GM21367 (cell line): ENCODE measurements around the gene DPPA4.
"Not testable (repeated sequence)": the region's sequence is repeated elsewhere in the genome, so short reads cannot be mapped to it uniquely, and the experiment has no call there.

Experiments used
- ATAC-seq: cut with Tn5 transposase; IDR thresholded peaks from one replicate; pipeline ENCODE4 v1.9.1; 2021; ENCODE audit not compliant: unreplicated experiment

DPPA4 gene

GRCh38 chr3:109337393-109337792, at the start of gene DPPA4:
Gene DPPA4, minus strand, starts transcription at chr3:109337546. Its CDS starts 29 bp downstream, at chr3:109337517.
- no peak for ATAC-seq

GRCh38 chr3:109385442-109386318, 48.3 kb upstream of the DPPA4 start:
- ATAC-seq: no peak

GRCh38 chr3:109384164-109384563, 46.8 kb upstream of the DPPA4 start:
- ATAC-seq: no peak

- no peak for ATAC-seq
These were observed 45.2 kb upstream of the DPPA4 start for GRCh38 chr3:109382588-109382987.

GRCh38 chr3:109375975-109376374, 38.6 kb upstream of the DPPA4 start:
- ATAC-seq: no peak

- not testable (repeated sequence) for ATAC-seq
These were observed 37.1 kb upstream of the DPPA4 start for GRCh38 chr3:109374434-109374833.

- no peak for ATAC-seq
These were observed 36.6 kb upstream of the DPPA4 start for GRCh38 chr3:109373933-109374332.

GRCh38 chr3:109372639-109373038, 35.3 kb upstream of the DPPA4 start:
- ATAC-seq: no peak

- no peak for ATAC-seq
These were observed 32.2 kb upstream of the DPPA4 start for GRCh38 chr3:109369510-109369909.

GRCh38 chr3:109364088-109364487, 26.7 kb upstream of the DPPA4 start:
- no peak for ATAC-seq

- ATAC-seq: no peak
These were observed 26.3 kb upstream of the DPPA4 start for GRCh38 chr3:109363634-109364033.

GRCh38 chr3:109362823-109363222, 25.5 kb upstream of the DPPA4 start:
- ATAC-seq: no peak

- ATAC-seq: not testable (repeated sequence)
These were observed 21.5 kb upstream of the DPPA4 start for GRCh38 chr3:109358809-109359208.

GRCh38 chr3:109356442-109357155, 19.3 kb upstream of the DPPA4 start:
- ATAC-seq: no peak

- ATAC-seq: no peak
These were observed 18.5 kb upstream of the DPPA4 start for GRCh38 chr3:109355625-109356441.

- ATAC-seq: no peak
These were observed 15.7 kb upstream of the DPPA4 start for GRCh38 chr3:109353057-109353456.

- ATAC-seq: no peak
These were observed 13.9 kb upstream of the DPPA4 start for GRCh38 chr3:109351231-109351630.

GRCh38 chr3:109346770-109347295, 9.5 kb upstream of the DPPA4 start:
- no peak for ATAC-seq

- no peak for ATAC-seq
These were observed 8.8 kb upstream of the DPPA4 start for GRCh38 chr3:109346099-109346498.

- ATAC-seq: no peak
These were observed 2.6 kb upstream of the DPPA4 start for GRCh38 chr3:109339714-109340648.
